HUES64 (cell line): Measurements from ENCODE around the gene SIAH1.
"Not testable (repeated sequence)": the region's sequence is repeated elsewhere in the genome, so short reads cannot be mapped to it uniquely, and the experiment has no call there.

Experiments
- H3K27ac ChIP-seq: 2 replicates; pipeline ENCODE4 v1.7.0; 2013; ENCODE audit warnings: low read depth, low read length, inconsistent platforms
- H3K27me3 ChIP-seq: 2 replicates; pipeline ENCODE4 v1.6.1; 2013; ENCODE audit warnings: mild to moderate bottlenecking, low read length; ENCODE audit not compliant: insufficient read depth
- H3K36me3 ChIP-seq: 2 replicates; pipeline ENCODE4 v1.6.1; 2013; ENCODE audit warnings: mild to moderate bottlenecking, low read length; ENCODE audit not compliant: insufficient read depth
- H3K4me1 ChIP-seq: 2 replicates; pipeline ENCODE4 v1.6.1; 2013; ENCODE audit warnings: mild to moderate bottlenecking, low read length, moderate library complexity; ENCODE audit not compliant: insufficient read depth
- H3K4me3 ChIP-seq: 2 replicates; pipeline ENCODE4 v1.5.1; 2013; ENCODE audit warnings: mild to moderate bottlenecking, low read length, moderate library complexity
- H3K9ac ChIP-seq: 2 replicates; pipeline ENCODE4 v1.6.1; 2013; ENCODE audit warnings: mild to moderate bottlenecking, low read depth, low read length
- H3K9me3 ChIP-seq: 2 replicates; pipeline ENCODE4 v1.6.1; 2013; ENCODE audit warnings: low read depth, low read length; ENCODE audit not compliant: insufficient read depth
- WGBS: fragments of 150-250, 120-280 bp; methylation state at CpG from one replicate; pipeline ENCODE4 v1.1.7; 2013; ENCODE audit warnings: missing lambda C conversion rate; 5-methylcytosine and 5-hydroxymethylcytosine counted together

The SIAH1 gene

GRCh38 chr16:48392407-48392806 is 7.2 kb upstream of the SIAH1 start:
- no peaks in the 10 kb centered on the region for H3K27me3 ChIP-seq
- H3K9me3 ChIP-seq, result no peaks in the 10 kb centered on the region
- no peaks in the 10 kb centered on the region; the same call in 1 of the 2 replicates for H3K4me1 ChIP-seq
- no peaks in the 10 kb centered on the region for H3K36me3 ChIP-seq
- H3K4me3 ChIP-seq, result no peak overlapping the region
- 90% methylated on average over 5 of the region's 5 CpGs for WGBS
- H3K9ac ChIP-seq, result no peak overlapping the region
- no peak overlapping the region for H3K27ac ChIP-seq

- Histone ChIP-seq H3K36me3 (no peaks in the 10 kb centered on the region), H3K27me3 (no peaks in the 10 kb centered on the region), H3K4me3 (no peak overlapping the region), H3K27ac (no peak overlapping the region), H3K9ac (no peak overlapping the region), H3K9me3 (no peaks in the 10 kb centered on the region), H3K4me1 (peaks cover 11% of the 10 kb centered on the region)
- WGBS, result 92% methylated on average over 17 of the region's 17 CpGs
Measured at GRCh38 chr16:48386559-48387312, 1.5 kb upstream of the SIAH1 start.

- H3K9me3 ChIP-seq, result no peaks in the 10 kb centered on the region
- peaks cover 19% of the 10 kb centered on the region for H3K4me1 ChIP-seq
- no peaks in the 10 kb centered on the region for H3K36me3 ChIP-seq
- peak overlapping the region; percentile 100 for H3K9ac ChIP-seq
- H3K4me3 ChIP-seq, result peak overlapping the region; percentile 81
- H3K27me3 ChIP-seq, result no peaks in the 10 kb centered on the region
- H3K27ac ChIP-seq, result peak overlapping the region; percentile 100
- WGBS, result under 1% methylated on average over 97 of the region's 103 CpGs
Measured at GRCh38 chr16:48384520-48385252, 527 bp downstream of the SIAH1 start.

- H3K4me1 ChIP-seq, result peaks cover 26% of the 10 kb centered on the region
- 2% methylated on average over 15 of the region's 15 CpGs for WGBS
- H3K27ac ChIP-seq, result peak overlapping the region; percentile 90
Measured at GRCh38 chr16:48383877-48384519, 1.2 kb downstream of the SIAH1 start.

GRCh38 chr16:48383009-48383876 is 2.0 kb downstream of the SIAH1 start:
- Histone ChIP-seq H3K27ac (no peak overlapping the region), H3K4me3 (peak overlapping the region; percentile 81), H3K9ac (peak overlapping the region; percentile 91; the same call in 1 of the 2 replicates), H3K9me3 (no peaks in the 10 kb centered on the region), H3K36me3 (no peaks in the 10 kb centered on the region), H3K4me1 (peaks cover 30% of the 10 kb centered on the region), H3K27me3 (no peaks in the 10 kb centered on the region)
- 83% methylated on average over 3 of the region's 6 CpGs for WGBS

More at GRCh38 chr16:48383877-48384519, 1.2 kb downstream of the SIAH1 start:
- peak overlapping the region; percentile 91 for H3K9ac ChIP-seq
- no peaks in the 10 kb centered on the region for H3K9me3 ChIP-seq
- H3K27me3 ChIP-seq, result no peaks in the 10 kb centered on the region
- H3K4me3 ChIP-seq, result peak overlapping the region; percentile 81
- H3K36me3 ChIP-seq, result no peaks in the 10 kb centered on the region

- WGBS, result 96% methylated on average over 3 of the region's 4 CpGs
- no peak overlapping the region for H3K4me3 ChIP-seq
Measured at GRCh38 chr16:48382131-48382530, 3.1 kb downstream of the SIAH1 start.

GRCh38 chr16:48381201-48381600 is 4.0 kb downstream of the SIAH1 start:
- 94% methylated on average over 5 of the region's 5 CpGs for WGBS
- Histone ChIP-seq H3K4me3 (no peak overlapping the region), H3K4me1 (peaks cover 30% of the 10 kb centered on the region), H3K9me3 (no peaks in the 10 kb centered on the region), H3K36me3 (no peaks in the 10 kb centered on the region), H3K9ac (no peak overlapping the region), H3K27me3 (no peaks in the 10 kb centered on the region), H3K27ac (no peak overlapping the region)

More at GRCh38 chr16:48382131-48382530, 3.1 kb downstream of the SIAH1 start:
- no peaks in the 10 kb centered on the region for H3K9me3 ChIP-seq
- no peaks in the 10 kb centered on the region for H3K36me3 ChIP-seq
- no peak overlapping the region for H3K27ac ChIP-seq
- H3K4me1 ChIP-seq, result peaks cover 30% of the 10 kb centered on the region
- H3K9ac ChIP-seq, result no peak overlapping the region
- H3K27me3 ChIP-seq, result no peaks in the 10 kb centered on the region

GRCh38 chr16:48378836-48379235 is 6.4 kb downstream of the SIAH1 start:
- Histone ChIP-seq H3K9me3 (no peaks in the 10 kb centered on the region), H3K27me3 (no peaks in the 10 kb centered on the region), H3K4me3 (no peak overlapping the region), H3K9ac (no peak overlapping the region), H3K36me3 (no peaks in the 10 kb centered on the region), H3K4me1 (peaks cover 43% of the 10 kb centered on the region), H3K27ac (no peak overlapping the region)
- 83% methylated on average over 1 of the region's 1 CpG for WGBS

GRCh38 chr16:48378276-48378675 is 6.9 kb downstream of the SIAH1 start:
- Histone ChIP-seq H3K9ac (no peak overlapping the region), H3K27me3 (no peaks in the 10 kb centered on the region), H3K27ac (no peak overlapping the region), H3K4me1 (peaks cover 45% of the 10 kb centered on the region), H3K36me3 (no peaks in the 10 kb centered on the region), H3K9me3 (no peaks in the 10 kb centered on the region), H3K4me3 (no peak overlapping the region)
- 93% methylated on average over 5 of the region's 5 CpGs for WGBS

- H3K27me3 ChIP-seq, H3K4me3 ChIP-seq, H3K36me3 ChIP-seq, H3K9ac ChIP-seq, H3K9me3 ChIP-seq, H3K27ac ChIP-seq: not testable (repeated sequence)
- WGBS, result 95% methylated on average over 7 of the region's 7 CpGs
- peaks cover 47% of the 10 kb centered on the region for H3K4me1 ChIP-seq
Measured at GRCh38 chr16:48377301-48377700, 7.9 kb downstream of the SIAH1 start.
